HK-2 (cell line): ENCODE results near the gene RBM7.

Experiments
- DNase-seq: peaks from one replicate; pipeline ENCODE4 v3.0.0-alpha.2; 2018; ENCODE audit not compliant: unreplicated experiment

Gene RBM7, protein sequence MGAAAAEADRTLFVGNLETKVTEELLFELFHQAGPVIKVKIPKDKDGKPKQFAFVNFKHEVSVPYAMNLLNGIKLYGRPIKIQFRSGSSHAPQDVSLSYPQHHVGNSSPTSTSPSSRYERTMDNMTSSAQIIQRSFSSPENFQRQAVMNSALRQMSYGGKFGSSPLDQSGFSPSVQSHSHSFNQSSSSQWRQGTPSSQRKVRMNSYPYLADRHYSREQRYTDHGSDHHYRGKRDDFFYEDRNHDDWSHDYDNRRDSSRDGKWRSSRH

GRCh38 chr11:114400216-114400914 lies at the start of gene RBM7, which contains the start of gene C11orf71:
TSS of gene RBM7 (plus strand) at chr11:114400666. CDS start at chr11:114400672, 6 bp downstream.
TSS of gene C11orf71 (minus strand) at chr11:114400511. CDS start at chr11:114400331, 180 bp downstream.
- DNase-seq, result peak; percentile 94

GRCh38 chr11:114353443-114353842 lies 47.0 kb upstream of the RBM7 start:
- no peak for DNase-seq

DNA sequence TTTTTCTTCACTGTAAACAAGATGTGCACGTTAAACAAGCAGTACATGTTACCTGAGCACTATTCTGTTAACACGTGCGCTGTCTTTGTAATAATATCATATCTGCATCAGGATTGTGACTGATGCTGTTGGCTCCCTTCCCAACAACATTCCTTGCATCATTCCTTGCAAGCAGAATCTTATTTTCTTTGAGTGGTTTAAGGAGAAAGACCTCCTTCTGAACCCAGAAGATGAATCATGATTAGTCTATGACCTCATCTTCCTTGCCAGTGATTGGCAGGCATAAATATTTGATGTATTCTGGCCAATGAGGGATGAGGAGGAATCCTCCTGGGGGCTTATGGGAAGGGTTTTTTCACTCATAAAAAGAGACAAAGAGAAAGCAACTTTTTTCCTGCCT lies 46.4 kb upstream of the RBM7 start:
- DNase-seq, result no peak

DNA sequence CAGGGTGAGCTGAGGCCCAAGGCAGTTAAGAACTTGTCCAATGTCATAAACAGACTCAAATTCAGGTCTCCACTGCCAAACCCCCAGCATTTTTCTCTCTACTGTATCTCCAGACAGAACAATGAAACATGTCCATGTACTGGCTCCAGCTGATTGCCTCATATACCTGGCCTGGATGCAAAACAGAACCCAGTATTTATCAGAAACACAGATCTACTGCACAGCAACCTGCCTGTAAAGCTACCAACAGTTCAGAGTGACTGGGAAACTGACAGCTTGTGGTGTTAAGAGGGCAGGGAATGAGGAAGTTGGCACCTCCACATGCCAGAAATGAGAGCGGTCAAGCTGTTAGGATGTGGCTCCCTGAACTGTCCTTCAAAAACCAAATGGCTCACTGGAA lies 41.8 kb upstream of the RBM7 start:
- no peak for DNase-seq

DNA sequence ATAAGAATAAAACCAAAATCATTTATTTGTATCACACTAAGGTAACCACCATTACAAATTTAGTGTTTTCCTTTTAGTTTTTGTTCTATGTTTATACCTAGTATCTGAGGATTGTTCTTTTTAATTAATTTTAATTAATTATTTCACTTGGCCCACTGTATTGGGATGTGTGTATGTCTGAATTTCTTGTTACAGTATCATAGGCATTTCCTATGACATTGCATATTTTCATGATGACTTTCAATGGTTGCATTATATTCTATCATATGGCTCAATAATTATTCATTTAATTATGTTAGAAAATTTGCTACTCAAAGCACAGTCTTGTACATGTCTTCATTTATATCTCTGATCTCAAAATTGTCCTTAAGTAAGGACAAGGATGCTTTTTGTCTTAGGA lies 41.1 kb upstream of the RBM7 start:
- DNase-seq, result no peak

DNA sequence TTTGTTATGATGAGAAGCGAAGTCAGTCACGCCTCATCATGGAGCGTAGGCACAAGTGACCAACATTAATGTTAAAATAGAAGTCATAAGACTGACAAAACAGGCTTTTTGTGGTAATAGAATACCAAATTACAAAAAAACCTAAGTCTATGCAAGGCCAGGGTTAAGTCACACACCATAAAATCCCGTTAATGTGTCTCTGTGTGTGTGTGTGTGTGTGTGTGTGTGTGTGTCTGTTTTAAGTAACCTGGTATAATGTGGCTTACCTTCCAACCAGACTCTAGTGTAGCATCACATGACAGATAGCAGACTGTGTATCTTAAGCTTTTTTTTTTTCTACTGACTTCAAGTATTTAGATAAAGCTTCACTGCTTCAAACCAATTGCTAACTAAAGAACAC lies 38.1 kb upstream of the RBM7 start:
- no peak for DNase-seq

GRCh38 chr11:114362958-114363357 lies 37.5 kb upstream of the RBM7 start:
- no peak for DNase-seq

DNA sequence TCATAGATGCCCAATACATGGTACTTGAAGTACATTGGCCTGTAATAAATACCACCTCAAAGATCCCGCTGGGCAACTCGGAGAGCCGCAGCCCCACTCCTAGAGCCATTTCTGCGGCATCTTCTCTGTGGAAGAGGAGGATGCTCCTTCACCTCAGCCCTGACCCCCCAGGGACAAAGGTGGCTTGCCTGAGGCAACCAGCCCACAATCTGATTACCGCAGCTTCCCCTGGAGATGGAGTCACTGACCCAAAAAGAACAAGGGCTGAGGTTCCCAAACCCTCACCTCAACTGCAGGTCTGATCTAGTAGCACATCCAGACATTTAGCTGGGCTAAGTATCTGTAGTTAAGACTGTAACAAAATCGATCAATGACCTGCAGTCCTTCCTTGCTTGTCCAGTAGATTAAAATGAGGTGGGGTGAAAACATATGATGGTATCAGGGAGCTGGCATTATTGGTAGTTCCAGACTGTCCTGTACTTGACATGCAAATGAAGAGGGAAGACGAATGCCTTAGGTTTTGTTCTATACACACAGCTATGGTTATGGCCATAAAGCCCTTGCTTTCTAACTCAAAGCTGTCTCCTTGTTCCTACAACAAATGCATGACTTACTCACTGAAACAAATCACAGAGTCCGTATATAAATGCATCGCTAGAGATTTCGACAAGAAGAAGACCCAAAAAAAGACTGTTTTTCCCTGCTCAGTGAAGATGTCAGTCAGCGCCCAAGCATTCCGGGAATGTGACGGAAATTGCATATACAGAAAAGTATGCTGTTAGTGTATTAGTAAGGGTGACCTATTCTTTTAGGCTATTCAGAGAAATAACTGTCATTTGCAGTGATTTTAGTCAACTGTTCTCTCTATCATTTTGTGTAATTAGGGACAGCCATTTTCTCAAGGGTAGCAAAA lies 33.9 kb upstream of the RBM7 start:
- peak; percentile 20 for DNase-seq

DNA sequence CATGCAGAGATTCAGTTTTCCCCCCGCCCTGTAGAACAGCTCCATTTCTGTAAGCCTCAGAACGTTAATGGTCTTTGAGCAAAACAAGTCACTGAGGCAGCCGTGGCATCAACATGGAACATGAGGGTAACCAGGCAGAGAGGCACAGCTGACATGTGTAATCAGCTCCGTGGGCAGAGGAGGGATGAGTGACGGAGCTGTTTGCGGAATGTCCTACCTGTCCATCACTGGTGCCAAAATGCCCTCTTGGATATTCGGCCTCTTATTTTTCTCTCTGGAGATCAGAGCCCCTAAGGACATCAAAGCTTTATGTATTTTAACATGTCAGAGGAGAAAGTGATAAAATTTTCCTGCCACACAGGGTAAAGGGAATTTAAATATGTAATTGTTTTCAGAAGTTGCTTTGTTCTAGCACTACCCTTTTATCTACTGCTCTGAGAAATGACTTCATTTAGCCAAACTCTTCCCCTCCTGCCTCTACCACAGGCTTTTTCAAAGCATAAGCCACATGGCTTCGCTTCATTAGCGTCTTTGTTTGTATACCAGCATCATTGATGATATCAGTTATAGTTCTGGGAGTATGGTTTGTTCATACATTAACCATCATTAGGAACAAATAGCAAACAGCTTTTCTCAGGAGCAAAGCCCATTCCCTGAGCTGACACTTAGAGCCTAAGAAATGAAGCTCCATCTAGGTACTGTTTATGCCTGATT lies 33.1 kb upstream of the RBM7 start:
- DNase-seq, result no peak

DNA sequence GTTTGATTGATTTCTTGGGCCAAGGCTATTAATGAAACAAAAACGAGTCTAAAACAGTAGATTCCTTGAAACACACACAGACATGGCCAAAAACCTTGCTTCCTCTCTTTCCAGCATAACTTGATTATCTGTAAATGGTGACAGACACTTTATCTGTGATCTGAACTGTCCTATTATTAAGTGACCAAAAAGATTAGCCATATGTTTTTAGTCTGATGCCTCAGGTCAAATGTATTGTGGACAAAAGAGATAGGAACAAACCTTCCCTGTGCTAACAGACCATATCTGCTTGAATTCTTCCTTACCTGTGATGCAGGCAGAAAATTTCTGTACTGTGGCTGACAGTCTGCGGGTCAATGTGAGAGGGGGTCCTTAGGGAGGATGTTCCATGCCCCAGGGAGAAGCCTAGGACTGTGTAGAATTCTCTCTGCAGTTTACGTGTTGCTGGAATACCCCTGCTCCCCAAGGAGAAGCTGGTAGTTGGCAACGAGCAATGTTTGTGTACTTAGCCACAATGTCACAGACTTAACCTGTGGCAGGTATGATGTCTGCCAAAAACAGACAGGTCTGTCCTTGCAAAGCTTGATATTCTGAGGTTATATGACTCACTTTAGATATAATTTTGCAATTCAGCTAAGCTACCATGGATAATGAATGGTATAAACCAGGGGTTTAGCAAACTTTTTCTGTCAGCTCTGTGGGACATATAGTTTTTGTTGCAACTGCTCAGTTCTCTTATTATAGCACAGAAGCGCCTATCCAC lies 31.4 kb upstream of the RBM7 start:
- no peak for DNase-seq

DNA sequence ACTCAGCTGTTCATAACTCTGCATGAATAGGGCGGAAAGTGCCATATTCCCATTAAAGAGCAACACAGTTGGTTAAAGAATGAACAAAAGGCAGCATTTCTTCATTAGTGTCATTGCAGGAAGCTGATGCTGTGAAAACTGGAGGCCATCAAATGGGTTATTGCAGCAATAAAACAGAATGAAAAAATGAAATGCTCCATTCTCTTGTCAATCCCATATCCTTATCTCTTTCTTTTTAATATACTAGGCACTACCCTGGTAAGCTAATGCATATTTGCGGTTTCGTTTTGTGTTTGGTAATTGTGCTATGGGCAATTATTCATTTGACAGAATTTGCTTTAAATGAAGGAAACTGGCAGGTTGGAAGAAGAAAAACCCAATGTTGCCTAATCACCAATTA lies 25.4 kb upstream of the RBM7 start:
- no peak for DNase-seq

GRCh38 chr11:114377612-114378267 lies 22.7 kb upstream of the RBM7 start:
- DNase-seq, result no peak

GRCh38 chr11:114379394-114380069 lies 20.9 kb upstream of the RBM7 start:
- no peak for DNase-seq

GRCh38 chr11:114382509-114382908 lies 18.0 kb upstream of the RBM7 start:
- DNase-seq, result no peak

DNA sequence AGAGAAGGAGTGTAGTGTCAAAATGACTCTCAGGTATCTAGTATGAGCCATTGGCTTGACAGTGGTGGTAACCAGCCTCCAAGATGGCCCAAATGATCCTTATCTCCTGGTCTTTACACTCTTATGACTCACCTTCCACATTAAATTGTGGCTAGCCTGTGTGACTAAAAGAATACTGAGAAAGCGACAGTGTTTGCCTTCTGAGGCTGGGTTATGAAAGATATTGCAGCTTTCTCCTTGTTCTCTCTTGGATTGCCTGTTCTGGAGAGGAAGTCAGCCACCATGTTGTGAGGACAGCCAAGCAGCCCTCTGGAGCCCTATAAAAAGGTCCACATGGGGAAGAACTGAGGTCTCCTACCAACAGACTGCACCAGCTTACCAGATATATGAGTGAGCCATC lies 16.0 kb upstream of the RBM7 start:
- no peak for DNase-seq

DNA sequence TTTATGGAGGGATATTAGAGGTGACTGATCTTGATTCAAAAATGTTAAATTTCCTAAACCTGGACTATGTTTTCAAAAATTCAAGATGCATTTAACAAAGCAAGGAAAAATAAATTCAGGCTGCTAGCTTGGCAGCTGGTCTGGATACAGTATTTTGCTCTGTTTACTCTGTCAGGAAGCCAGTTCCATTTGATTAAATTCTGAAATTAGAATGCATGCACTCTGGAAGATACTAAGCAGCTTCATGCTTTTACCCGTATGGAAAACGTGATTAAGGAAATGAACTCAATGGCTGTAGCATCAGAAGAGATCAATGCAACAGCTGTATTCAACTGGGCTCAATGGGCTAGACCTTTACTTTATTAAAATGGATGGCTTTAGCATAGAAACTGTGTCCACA lies 14.3 kb upstream of the RBM7 start:
- DNase-seq, result no peak

DNA sequence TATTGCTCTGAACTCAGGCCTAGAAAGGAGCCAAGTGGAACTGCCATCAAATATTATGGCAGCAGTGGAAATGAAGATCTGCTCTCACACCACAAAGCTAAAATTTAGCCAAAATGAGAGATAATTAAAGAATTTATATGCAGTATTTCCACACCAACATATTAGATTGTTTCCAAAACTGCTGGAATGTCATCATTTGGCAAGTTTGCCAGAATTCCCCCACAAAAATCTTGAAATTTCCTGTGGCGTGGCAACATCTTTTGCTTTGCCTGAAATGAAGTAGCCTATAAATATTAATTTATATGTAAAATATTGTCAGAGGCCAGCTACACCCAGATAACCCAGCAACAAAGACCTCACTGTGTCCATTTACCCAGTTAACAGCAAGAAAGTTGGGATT lies 13.9 kb upstream of the RBM7 start:
- DNase-seq, result no peak

- DNase-seq, result no peak
Observed at GRCh38 chr11:114392735-114393667, 7.5 kb upstream of the RBM7 start.

DNA sequence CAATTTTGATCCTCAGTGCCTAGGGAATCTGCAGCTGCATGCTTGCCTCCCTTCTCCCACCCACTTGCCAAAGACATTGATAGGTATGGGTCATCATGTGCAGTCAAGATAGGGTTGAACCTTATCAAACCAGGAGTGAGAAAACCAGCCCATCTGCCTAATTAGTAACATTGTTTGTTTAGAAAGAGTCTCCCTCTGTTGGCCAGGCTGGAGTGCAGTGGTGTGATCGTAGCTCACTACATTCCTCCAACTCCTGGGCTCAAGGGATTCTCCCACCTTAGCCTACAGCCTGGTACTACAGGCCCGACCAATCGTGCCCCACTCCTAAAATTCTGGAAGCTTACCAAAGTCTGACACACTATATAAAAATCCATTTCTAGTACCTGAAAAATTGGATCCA lies 4.7 kb upstream of the RBM7 start:
- no peak for DNase-seq
